Activated CD4-positive, CD25-positive, alpha-beta regulatory T cell treated with anti-CD3 and anti-CD28 coated beads, Interleukin-2, amount 50 U/mL, for 72 hours (primary cell): ENCODE data around the gene S100A7A.
"Not testable (repeated sequence)": the region's sequence is repeated elsewhere in the genome, so short reads cannot be mapped to it uniquely, and the experiment has no call there.

Source experiments
- DNase-seq: peaks from one replicate; pipeline ENCODE4 v3.0.0; 2021

S100A7A gene

GRCh38 chr1:153395776-153396175 is 20.5 kb upstream of the S100A7A start:
- DNase-seq: no peak

- no peak for DNase-seq
Measured at GRCh38 chr1:153396461-153396860, 19.9 kb upstream of the S100A7A start.

- no peak for DNase-seq
Measured at GRCh38 chr1:153397051-153397923, 19.0 kb upstream of the S100A7A start.

- no peak for DNase-seq
Measured at GRCh38 chr1:153397924-153398651, 18.2 kb upstream of the S100A7A start.

GRCh38 chr1:153399401-153400055 is 16.8 kb upstream of the S100A7A start:
- no peak for DNase-seq

- DNase-seq: no peak
Measured at GRCh38 chr1:153400244-153400643, 16.1 kb upstream of the S100A7A start.

- no peak for DNase-seq
Measured at GRCh38 chr1:153401461-153401860, 14.9 kb upstream of the S100A7A start.

GRCh38 chr1:153402226-153402625 is 14.1 kb upstream of the S100A7A start:
- DNase-seq: no peak

GRCh38 chr1:153403421-153404085 is 12.8 kb upstream of the S100A7A start:
- DNase-seq: no peak

- DNase-seq: no peak
Measured at GRCh38 chr1:153404086-153404635, 12.2 kb upstream of the S100A7A start.

- DNase-seq: peak; percentile 69
Measured at GRCh38 chr1:153404768-153405167, 11.6 kb upstream of the S100A7A start.

GRCh38 chr1:153405825-153406599 is 10.3 kb upstream of the S100A7A start:
- not testable (repeated sequence) for DNase-seq

GRCh38 chr1:153407274-153407673 is 9.0 kb upstream of the S100A7A start:
- DNase-seq: not testable (repeated sequence)

GRCh38 chr1:153413961-153414360 is 2.4 kb upstream of the S100A7A start:
- DNase-seq: not testable (repeated sequence)

GRCh38 chr1:153417136-153417888 is 992 bp downstream of the S100A7A start:
- DNase-seq: no peak

- not testable (repeated sequence) for DNase-seq
Measured at GRCh38 chr1:153418758-153419435, 2.6 kb downstream of the S100A7A start.

GRCh38 chr1:153419436-153419793 is 3.1 kb downstream of the S100A7A start:
- DNase-seq: not testable (repeated sequence)

- no peak for DNase-seq
Measured at GRCh38 chr1:153420306-153420705, 4.0 kb downstream of the S100A7A start.

- peak; percentile 54 for DNase-seq
Measured at GRCh38 chr1:153422450-153423068, 6.2 kb downstream of the S100A7A start.

- no peak for DNase-seq
Measured at GRCh38 chr1:153426809-153427208, 10.5 kb downstream of the S100A7A start.
